ENCODE measurements around the gene AQP3. TPM values are rescaled to one million over a fixed set of nuclear protein-coding genes. Genes with fewer than 3 reads are reported as not detected.
"Not testable (repeated sequence)": the region's sequence is repeated elsewhere in the genome, so short reads cannot be mapped to it uniquely, and the experiment has no call there.

The AQP3 gene
- polyA plus RNA-seq, 4 donors = 4.9 to 111 (median 44.4) TPM

GRCh38 chr9:33419708-33420303 is 27.6 kb downstream of the AQP3 start:
- DNase-seq (ENCODE audit: low read depth in 4 of 4, low spot score in 3 of 4) = no peak

GRCh38 chr9:33418090-33418489 is 29.3 kb downstream of the AQP3 start:
- no peak for DNase-seq (ENCODE audit: low read depth in 4 of 4, low spot score in 3 of 4)

- no peak for DNase-seq (ENCODE audit: low read depth in 4 of 4, low spot score in 3 of 4)
These were observed 30.4 kb downstream of the AQP3 start for GRCh38 chr9:33416996-33417395.

GRCh38 chr9:33415501-33416038 is 31.8 kb downstream of the AQP3 start:
- no peak for DNase-seq (ENCODE audit: low read depth in 4 of 4, low spot score in 3 of 4)

- no peak for DNase-seq (ENCODE audit: low read depth in 4 of 4, low spot score in 3 of 4)
These were observed 32.4 kb downstream of the AQP3 start for GRCh38 chr9:33414889-33415500.

GRCh38 chr9:33414268-33414667 is 33.1 kb downstream of the AQP3 start:
- no peak for DNase-seq (ENCODE audit: low read depth in 4 of 4, low spot score in 3 of 4)

GRCh38 chr9:33408087-33408486 is 39.3 kb downstream of the AQP3 start:
- no peak for DNase-seq (ENCODE audit: low read depth in 4 of 4, low spot score in 3 of 4)

GRCh38 chr9:33407061-33407460 is 40.3 kb downstream of the AQP3 start:
- no peak for DNase-seq (ENCODE audit: low read depth in 4 of 4, low spot score in 3 of 4)

GRCh38 chr9:33404788-33405362 is 42.5 kb downstream of the AQP3 start:
- DNase-seq (ENCODE audit: low read depth in 4 of 4, low spot score in 3 of 4) = no peak

GRCh38 chr9:33403941-33404787 is 43.2 kb downstream of the AQP3 start:
- DNase-seq (ENCODE audit: low read depth in 4 of 4, low spot score in 3 of 4) = no peak

GRCh38 chr9:33402371-33402770 is 45.0 kb downstream of the AQP3 start, which contains the start of gene AQP7:
TSS of gene AQP7 (minus strand) at chr9:33402568. CDS start at chr9:33401262, 1,306 bp downstream.
- not testable (repeated sequence) for DNase-seq (ENCODE audit: low read depth in 4 of 4, low spot score in 3 of 4)

GRCh38 chr9:33401809-33402208 is 45.6 kb downstream of the AQP3 start:
- not testable (repeated sequence) for DNase-seq (ENCODE audit: low read depth in 4 of 4, low spot score in 3 of 4)

GRCh38 chr9:33399047-33399446 is 48.3 kb downstream of the AQP3 start:
- DNase-seq (ENCODE audit: low read depth in 4 of 4, low spot score in 3 of 4) = not testable (repeated sequence)

- not testable (repeated sequence) for DNase-seq (ENCODE audit: low read depth in 4 of 4, low spot score in 3 of 4)
These were observed 49.6 kb downstream of the AQP3 start for GRCh38 chr9:33397801-33398200.

GRCh38 chr9:33395159-33395879 is 52.1 kb downstream of the AQP3 start:
- peak in 1 of 4 donors; percentile 39 for DNase-seq (ENCODE audit: low read depth in 4 of 4, low spot score in 3 of 4)

GRCh38 chr9:33393986-33394385 is 53.4 kb downstream of the AQP3 start:
- not testable (repeated sequence) for DNase-seq (ENCODE audit: low read depth in 4 of 4, low spot score in 3 of 4)

GRCh38 chr9:33393581-33393980 is 53.8 kb downstream of the AQP3 start:
- DNase-seq (ENCODE audit: low read depth in 4 of 4, low spot score in 3 of 4) = no peak

- DNase-seq (ENCODE audit: low read depth in 4 of 4, low spot score in 3 of 4) = not testable (repeated sequence)
These were observed 54.8 kb downstream of the AQP3 start for GRCh38 chr9:33392591-33393021.

All from left renal pelvis (tissue), 4 donors.